HEK293 (cell line): Measurements from ENCODE around the gene MLLT3.

ENCODE experiments used
- CTCF ChIP-seq: fragments of 450-650 bp; formaldehyde crosslinking; IDR thresholded peaks from 2 replicates; pipeline ENCODE4 v1.5.1; 2016; ENCODE audit warnings: missing biosample characterization, missing genetic modification characterization
- ZNF274 ChIP-seq, 2 experiments: fragments of 200-500 bp in 1 of 2; fragments of 450-650 bp in 1 of 2; sonication (Bioruptor generic) in 1 of 2; formaldehyde crosslinking in 1 of 2; IDR thresholded peaks; 2 replicates each; pipeline versions ENCODE4 v1.5.1 to v1.6.1; 2014 to 2016; ENCODE audit warnings: borderline replicate concordance in 1 of 2, inconsistent platforms in 1 of 2, low read length in 1 of 2, missing biosample characterization in 1 of 2, missing genetic modification characterization in 1 of 2
- ZNF510 ChIP-seq: fragments of 450-650 bp; formaldehyde crosslinking; IDR thresholded peaks from 2 replicates; pipeline ENCODE4 v1.5.1; 2018; ENCODE audit warnings: mild to moderate bottlenecking, missing genetic modification characterization, missing biosample characterization; ENCODE audit not compliant: insufficient replicate concordance
- TF ChIP-seq, protein P1 (sequence below): fragments of 450-650 bp; IDR thresholded peaks from 2 replicates; pipeline ENCODE4 v1.5.1; 2018; ENCODE audit warnings: missing biosample characterization, mild to moderate bottlenecking, missing genetic modification characterization

DNA sequence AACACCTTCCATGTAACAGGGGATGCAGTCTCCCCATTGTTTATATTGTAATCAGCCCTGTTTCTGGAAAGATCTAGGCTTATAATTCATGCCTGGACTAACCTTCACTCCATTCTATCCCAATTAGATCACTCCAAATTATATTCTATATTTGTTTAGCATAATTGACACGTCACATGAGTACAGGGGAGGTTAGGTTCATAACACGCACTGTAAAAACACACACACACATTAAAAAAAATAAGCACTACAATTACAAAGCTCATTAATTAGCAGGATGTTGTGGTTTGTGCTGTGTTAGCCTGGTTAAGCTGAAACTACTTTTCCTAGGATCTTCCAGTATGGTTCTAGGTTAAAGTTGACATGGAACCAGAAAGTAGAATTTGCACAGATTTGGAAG lies 126.0 kb downstream of the MLLT3 start:
- TF ChIP-seq ZNF510 (tag by site-specific recombination) (no peak), ZNF274 (IDR thresholded peaks at IDR 0.05; ENCODE audit: low read length) (no peak), ZNF274 (tag by site-specific recombination; IDR thresholded peaks at IDR 0.05; ENCODE audit: borderline replicate concordance) (no peak), CTCF (tag by site-specific recombination) (no peak)
- TF ChIP-seq, protein P1, sequence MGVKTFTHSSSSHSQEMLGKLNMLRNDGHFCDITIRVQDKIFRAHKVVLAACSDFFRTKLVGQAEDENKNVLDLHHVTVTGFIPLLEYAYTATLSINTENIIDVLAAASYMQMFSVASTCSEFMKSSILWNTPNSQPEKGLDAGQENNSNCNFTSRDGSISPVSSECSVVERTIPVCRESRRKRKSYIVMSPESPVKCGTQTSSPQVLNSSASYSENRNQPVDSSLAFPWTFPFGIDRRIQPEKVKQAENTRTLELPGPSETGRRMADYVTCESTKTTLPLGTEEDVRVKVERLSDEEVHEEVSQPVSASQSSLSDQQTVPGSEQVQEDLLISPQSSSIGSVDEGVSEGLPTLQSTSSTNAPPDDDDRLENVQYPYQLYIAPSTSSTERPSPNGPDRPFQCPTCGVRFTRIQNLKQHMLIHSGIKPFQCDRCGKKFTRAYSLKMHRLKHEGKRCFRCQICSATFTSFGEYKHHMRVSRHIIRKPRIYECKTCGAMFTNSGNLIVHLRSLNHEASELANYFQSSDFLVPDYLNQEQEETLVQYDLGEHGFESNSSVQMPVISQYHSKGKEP: no peak
